ENCODE measurements around the gene XPO6. TPM values are rescaled to one million over a fixed set of nuclear protein-coding genes. Genes with fewer than 3 reads are reported as not detected.

The XPO6 gene
- total RNA-seq, 1 experiment from 2014 or later, result 106 TPM

DNA sequence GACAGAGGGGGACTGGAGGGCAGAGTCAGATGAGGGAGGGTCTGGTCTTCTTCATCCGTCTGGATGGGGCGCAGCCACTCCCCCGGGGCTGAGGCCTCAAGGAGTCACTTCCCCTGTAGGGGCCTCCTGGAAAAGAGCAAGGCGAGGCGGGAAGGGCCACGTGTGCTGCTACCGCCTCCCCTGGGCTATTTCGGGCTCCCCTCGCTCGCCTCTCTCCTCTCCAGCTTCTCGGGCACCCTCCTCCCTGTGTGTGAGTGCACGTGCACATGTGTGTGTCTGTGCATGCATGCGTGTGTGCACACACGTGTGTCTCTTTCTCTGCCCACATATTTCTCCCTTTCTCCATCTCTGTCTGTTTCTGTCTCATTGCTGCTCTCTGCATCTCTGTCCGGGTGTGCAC is 158.3 kb downstream of the XPO6 start:
- Histone ChIP-seq H3K27me3 (ENCODE audit: low read length) (peaks cover 9% of the 10 kb centered on the region; the same call in 1 of the 2 replicates), H3K4me2 (ENCODE audit: low read length) (no peak overlapping the region), H2AFZ (ENCODE audit: low read length) (no peak overlapping the region), H3K9ac (ENCODE audit: low read length) (no peak overlapping the region), H3K9me3 (ENCODE audit: low read length) (no peaks in the 10 kb centered on the region), H3K4me1 (ENCODE audit: insufficient read depth, low read length) (no peaks in the 10 kb centered on the region), H3F3A (ENCODE audit: low read length, unreplicated experiment) (no peaks in the 10 kb centered on the region), H3K36me3 (ENCODE audit: low read depth, low read length) (no peaks in the 10 kb centered on the region), H4K20me1 (ENCODE audit: low read length) (no peaks in the 10 kb centered on the region), H3K79me2 (ENCODE audit: low read length) (no peaks in the 10 kb centered on the region), H3K9me2 (replicated peaks; ENCODE audit: low read length) (no peaks in the 10 kb centered on the region), H3K4me3 (ENCODE audit: low read length) (no peak overlapping the region), H3K27ac (ENCODE audit: low read length) (no peak overlapping the region)
- POLR2A ChIA-PET (ENCODE audit: unreplicated experiment), result no interaction called here
- CTCF ChIA-PET, result no interaction called here
- intact Hi-C loops (cut with micrococcal nuclease), result no loop called here
- no peak for ATAC-seq
- TF ChIP-seq EZH2phosphoT487 (IDR thresholded peaks at IDR 0.05; ENCODE audit: borderline replicate concordance, low read length), result no peak
- TF ChIP-seq EZH2 (IDR thresholded peaks at IDR 0.05; ENCODE audit: low read length, unreplicated experiment), result no peak
- TF ChIP-seq, protein P1, sequence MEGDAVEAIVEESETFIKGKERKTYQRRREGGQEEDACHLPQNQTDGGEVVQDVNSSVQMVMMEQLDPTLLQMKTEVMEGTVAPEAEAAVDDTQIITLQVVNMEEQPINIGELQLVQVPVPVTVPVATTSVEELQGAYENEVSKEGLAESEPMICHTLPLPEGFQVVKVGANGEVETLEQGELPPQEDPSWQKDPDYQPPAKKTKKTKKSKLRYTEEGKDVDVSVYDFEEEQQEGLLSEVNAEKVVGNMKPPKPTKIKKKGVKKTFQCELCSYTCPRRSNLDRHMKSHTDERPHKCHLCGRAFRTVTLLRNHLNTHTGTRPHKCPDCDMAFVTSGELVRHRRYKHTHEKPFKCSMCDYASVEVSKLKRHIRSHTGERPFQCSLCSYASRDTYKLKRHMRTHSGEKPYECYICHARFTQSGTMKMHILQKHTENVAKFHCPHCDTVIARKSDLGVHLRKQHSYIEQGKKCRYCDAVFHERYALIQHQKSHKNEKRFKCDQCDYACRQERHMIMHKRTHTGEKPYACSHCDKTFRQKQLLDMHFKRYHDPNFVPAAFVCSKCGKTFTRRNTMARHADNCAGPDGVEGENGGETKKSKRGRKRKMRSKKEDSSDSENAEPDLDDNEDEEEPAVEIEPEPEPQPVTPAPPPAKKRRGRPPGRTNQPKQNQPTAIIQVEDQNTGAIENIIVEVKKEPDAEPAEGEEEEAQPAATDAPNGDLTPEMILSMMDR (conservative IDR thresholded peaks at IDR 0.05; ENCODE audit: low read depth, low read length), result no peak
- no TSS peak for BruUV-seq (replicated peaks)
- no peak for DNase-seq

DNA sequence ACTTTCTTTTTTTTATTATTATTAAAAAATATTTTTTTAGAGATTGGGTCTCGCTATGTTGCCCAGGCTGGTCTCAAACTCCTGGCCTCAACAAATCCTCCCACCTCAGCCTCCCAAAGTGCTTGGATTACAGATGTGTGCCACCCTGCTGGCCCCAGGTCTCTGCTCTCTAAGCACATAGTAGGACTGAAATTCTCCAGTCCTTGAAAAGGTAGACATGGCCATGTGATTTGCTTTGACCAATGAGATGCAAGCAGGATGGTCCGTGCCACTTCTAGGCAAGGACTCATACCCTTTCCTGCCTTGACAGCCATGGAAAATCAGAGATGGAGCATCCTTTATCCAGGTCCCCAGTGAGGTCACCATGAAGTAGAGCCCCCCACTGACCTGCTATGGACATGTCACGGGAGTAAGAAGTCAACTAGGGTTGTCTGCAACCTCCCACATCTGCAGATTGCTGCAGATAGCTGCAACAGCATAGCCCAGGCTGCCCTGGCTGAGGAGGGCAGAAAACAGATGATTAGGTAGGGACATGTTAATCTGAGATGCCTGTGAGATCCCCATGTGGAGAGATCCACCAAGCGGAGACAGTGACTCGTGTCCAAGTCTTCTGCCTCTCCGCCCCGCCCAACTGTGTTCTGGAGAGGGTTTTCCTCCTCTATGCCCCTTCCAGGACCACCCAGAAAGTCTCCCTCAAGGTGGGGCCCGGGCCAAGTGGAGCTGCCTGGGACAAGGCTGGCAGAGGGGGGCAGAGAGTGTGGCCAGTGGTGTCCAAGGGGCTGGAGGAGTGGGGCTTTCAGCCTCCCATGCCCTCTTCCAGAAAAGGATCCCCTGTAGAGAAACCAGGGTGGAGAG is 159.3 kb downstream of the XPO6 start:
- Histone ChIP-seq H3K27me3 (ENCODE audit: low read length) (peaks cover 9% of the 10 kb centered on the region; the same call in 1 of the 2 replicates), H3K27ac (ENCODE audit: low read length) (no peak overlapping the region), H3K36me3 (ENCODE audit: low read depth, low read length) (no peaks in the 10 kb centered on the region), H2AFZ (ENCODE audit: low read length) (no peak overlapping the region), H4K20me1 (ENCODE audit: low read length) (no peaks in the 10 kb centered on the region), H3K4me1 (ENCODE audit: insufficient read depth, low read length) (no peaks in the 10 kb centered on the region), H3K79me2 (ENCODE audit: low read length) (no peaks in the 10 kb centered on the region), H3K9me2 (replicated peaks; ENCODE audit: low read length) (no peaks in the 10 kb centered on the region), H3K9me3 (ENCODE audit: low read length) (no peaks in the 10 kb centered on the region), H3K4me2 (ENCODE audit: low read length) (no peak overlapping the region), H3K4me3 (ENCODE audit: low read length) (no peak overlapping the region), H3F3A (ENCODE audit: low read length, unreplicated experiment) (no peaks in the 10 kb centered on the region), H3K9ac (ENCODE audit: low read length) (no peak overlapping the region)
- CTCF ChIA-PET, result no interaction called here
- ATAC-seq, result no peak
- POLR2A ChIA-PET (ENCODE audit: unreplicated experiment), result no interaction called here
- intact Hi-C loops (cut with micrococcal nuclease), result no loop called here
- BruUV-seq (replicated peaks), result no TSS peak
- TF ChIP-seq EZH2 (IDR thresholded peaks at IDR 0.05; ENCODE audit: low read length, unreplicated experiment), result no peak
- TF ChIP-seq, protein P1 (conservative IDR thresholded peaks at IDR 0.05; ENCODE audit: low read depth, low read length), result no peak
- no peak for TF ChIP-seq EZH2phosphoT487 (IDR thresholded peaks at IDR 0.05; ENCODE audit: borderline replicate concordance, low read length)
- DNase-seq, result no peak

DNA sequence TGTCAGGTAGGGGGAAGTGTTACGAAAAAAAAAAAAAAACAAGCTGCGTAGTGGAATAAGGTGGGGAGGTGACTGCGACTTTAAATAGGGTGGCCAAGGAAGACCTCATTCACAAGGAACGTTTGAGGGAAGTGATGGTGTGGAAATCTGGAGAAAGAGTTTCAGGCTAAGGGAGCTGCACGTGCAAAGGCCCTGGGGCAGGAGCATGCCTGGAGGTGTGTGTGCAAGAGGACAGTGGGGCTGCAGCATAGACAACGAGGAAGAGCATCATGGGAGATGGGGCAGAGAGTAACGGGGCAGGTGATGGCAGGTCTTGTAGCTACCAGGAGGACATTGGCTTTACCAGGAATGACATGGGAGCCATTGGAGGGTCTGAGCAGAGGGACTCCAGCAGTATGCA is 160.3 kb downstream of the XPO6 start:
- Histone ChIP-seq H3K36me3 (ENCODE audit: low read depth, low read length) (no peaks in the 10 kb centered on the region), H3K27me3 (ENCODE audit: low read length) (peaks cover 9% of the 10 kb centered on the region; the same call in 1 of the 2 replicates), H3K4me3 (ENCODE audit: low read length) (no peak overlapping the region), H4K20me1 (ENCODE audit: low read length) (no peaks in the 10 kb centered on the region), H3K4me2 (ENCODE audit: low read length) (no peak overlapping the region), H2AFZ (ENCODE audit: low read length) (no peak overlapping the region), H3K27ac (ENCODE audit: low read length) (no peak overlapping the region), H3F3A (ENCODE audit: low read length, unreplicated experiment) (no peaks in the 10 kb centered on the region), H3K4me1 (ENCODE audit: insufficient read depth, low read length) (no peaks in the 10 kb centered on the region), H3K9me2 (replicated peaks; ENCODE audit: low read length) (no peaks in the 10 kb centered on the region), H3K79me2 (ENCODE audit: low read length) (no peaks in the 10 kb centered on the region), H3K9me3 (ENCODE audit: low read length) (no peaks in the 10 kb centered on the region), H3K9ac (ENCODE audit: low read length) (no peak overlapping the region)
- ChIA-PET POLR2A (ENCODE audit: unreplicated experiment) (no interaction called here), CTCF (no interaction called here)
- DNase-seq, result no peak
- intact Hi-C loops (cut with micrococcal nuclease), result no loop called here
- ATAC-seq, result no peak
- TF ChIP-seq, protein P1 (conservative IDR thresholded peaks at IDR 0.05; ENCODE audit: low read depth, low read length), result no peak
- TF ChIP-seq EZH2 (IDR thresholded peaks at IDR 0.05; ENCODE audit: low read length, unreplicated experiment), result no peak
- TF ChIP-seq EZH2phosphoT487 (IDR thresholded peaks at IDR 0.05; ENCODE audit: borderline replicate concordance, low read length), result no peak
- BruUV-seq (replicated peaks), result no TSS peak

All from PC-3 (cell line).